ENCODE data around the gene ARHGAP23.

DNA sequence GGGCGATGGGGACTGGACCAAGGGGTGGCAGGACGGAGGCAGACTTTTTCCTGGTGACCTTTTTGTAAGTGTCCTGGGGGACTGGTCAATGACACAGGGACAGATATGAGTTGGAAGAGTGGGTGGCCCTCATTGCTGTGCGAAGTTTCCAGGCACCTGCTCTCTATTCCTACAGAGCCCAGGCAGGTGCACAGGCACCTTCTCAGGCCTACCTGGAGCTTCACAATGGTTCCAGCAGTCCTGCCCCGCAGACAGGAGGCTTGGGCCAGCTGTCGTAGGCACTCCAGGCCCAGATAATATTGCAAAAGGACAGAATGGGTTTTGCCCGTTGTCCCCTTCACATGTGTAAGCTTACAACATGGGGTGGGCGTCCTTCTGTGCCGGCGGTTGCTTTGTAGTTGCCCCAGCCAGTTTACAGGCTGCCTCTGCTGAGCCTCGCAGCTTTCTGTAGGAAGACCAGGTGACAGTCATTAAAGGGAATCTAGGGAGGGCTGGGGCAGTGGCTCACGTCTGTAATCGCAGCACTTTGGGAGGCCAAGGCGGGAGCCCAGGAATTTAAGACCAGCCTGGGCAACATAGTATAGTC is 84.3 kb downstream of the ARHGAP23 start:
- TF ChIP-seq, protein P1, sequence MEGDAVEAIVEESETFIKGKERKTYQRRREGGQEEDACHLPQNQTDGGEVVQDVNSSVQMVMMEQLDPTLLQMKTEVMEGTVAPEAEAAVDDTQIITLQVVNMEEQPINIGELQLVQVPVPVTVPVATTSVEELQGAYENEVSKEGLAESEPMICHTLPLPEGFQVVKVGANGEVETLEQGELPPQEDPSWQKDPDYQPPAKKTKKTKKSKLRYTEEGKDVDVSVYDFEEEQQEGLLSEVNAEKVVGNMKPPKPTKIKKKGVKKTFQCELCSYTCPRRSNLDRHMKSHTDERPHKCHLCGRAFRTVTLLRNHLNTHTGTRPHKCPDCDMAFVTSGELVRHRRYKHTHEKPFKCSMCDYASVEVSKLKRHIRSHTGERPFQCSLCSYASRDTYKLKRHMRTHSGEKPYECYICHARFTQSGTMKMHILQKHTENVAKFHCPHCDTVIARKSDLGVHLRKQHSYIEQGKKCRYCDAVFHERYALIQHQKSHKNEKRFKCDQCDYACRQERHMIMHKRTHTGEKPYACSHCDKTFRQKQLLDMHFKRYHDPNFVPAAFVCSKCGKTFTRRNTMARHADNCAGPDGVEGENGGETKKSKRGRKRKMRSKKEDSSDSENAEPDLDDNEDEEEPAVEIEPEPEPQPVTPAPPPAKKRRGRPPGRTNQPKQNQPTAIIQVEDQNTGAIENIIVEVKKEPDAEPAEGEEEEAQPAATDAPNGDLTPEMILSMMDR (IDR thresholded peaks at IDR 0.05; ENCODE audit: poor library complexity), result no peak
- no peak for TF ChIP-seq EZH2phosphoT487 (IDR thresholded peaks at IDR 0.05; ENCODE audit: low read depth, severe bottlenecking, unreplicated experiment)

Measured in hepatocyte (in vitro differentiated cells).